HG03039 (cell line): ENCODE measurements around the gene BSN.
"Not testable (repeated sequence)": the region's sequence is repeated elsewhere in the genome, so short reads cannot be mapped to it uniquely, and the experiment has no call there.

Experiments used
- ATAC-seq: cut with Tn5 transposase; IDR thresholded peaks from one replicate; pipeline ENCODE4 v1.9.1; 2021; ENCODE audit warnings: mild to moderate bottlenecking, moderate library complexity; ENCODE audit not compliant: unreplicated experiment

Gene BSN

GRCh38 chr3:49671291-49672288 lies 117.3 kb downstream of the BSN start:
- no peak for ATAC-seq

GRCh38 chr3:49673121-49673714 lies 118.9 kb downstream of the BSN start:
- no peak for ATAC-seq

GRCh38 chr3:49673715-49674496 lies 119.6 kb downstream of the BSN start, which contains the start of gene APEH:
APEH (plus strand) TSS chr3:49674351; CDS start chr3:49674402, 51 bp downstream.
- peak; percentile 74 for ATAC-seq

- ATAC-seq = no peak
Measured at GRCh38 chr3:49674497-49674983, 120.3 kb downstream of the BSN start.

GRCh38 chr3:49675912-49676311 lies 121.6 kb downstream of the BSN start:
- ATAC-seq = no peak

GRCh38 chr3:49680493-49681231 lies 126.4 kb downstream of the BSN start:
- ATAC-seq = no peak

- ATAC-seq = no peak
Measured at GRCh38 chr3:49681232-49681522, 126.9 kb downstream of the BSN start.

GRCh38 chr3:49681543-49681942 lies 127.3 kb downstream of the BSN start:
- ATAC-seq = no peak

- no peak for ATAC-seq
Measured at GRCh38 chr3:49683162-49683561, 128.9 kb downstream of the BSN start.

- ATAC-seq = not testable (repeated sequence)
Measured at GRCh38 chr3:49684453-49684852, 130.2 kb downstream of the BSN start.

GRCh38 chr3:49685103-49685502 lies 130.8 kb downstream of the BSN start:
- ATAC-seq = not testable (repeated sequence)

- ATAC-seq = not testable (repeated sequence)
Measured at GRCh38 chr3:49685846-49686245, 131.6 kb downstream of the BSN start.

GRCh38 chr3:49686346-49686745 lies 132.1 kb downstream of the BSN start:
- not testable (repeated sequence) for ATAC-seq

GRCh38 chr3:49686769-49687423 lies 132.6 kb downstream of the BSN start:
- ATAC-seq = not testable (repeated sequence)

- not testable (repeated sequence) for ATAC-seq
Measured at GRCh38 chr3:49687424-49687795, 133.1 kb downstream of the BSN start.

- ATAC-seq = peak; percentile 5
Measured at GRCh38 chr3:49688338-49689045, 134.2 kb downstream of the BSN start.

GRCh38 chr3:49689046-49689907 lies 135.0 kb downstream of the BSN start, which contains the start of the genes MST1 and RNF123:
MST1 (minus strand) TSS chr3:49689474; CDS start chr3:49688691, 783 bp downstream.
RNF123 (plus strand) TSS chr3:49689557; CDS start chr3:49691166, 1,609 bp downstream.
- ATAC-seq = peak; percentile 52
